ENCODE measurements around the gene CYP4B1.
A peak's percentile ranks its signal among the peaks of the same experiment; 100 is the strongest.

CYP4B1 gene

GRCh38 chr1:46757956-46758528 lies 40.8 kb upstream of the CYP4B1 start:
- H3K27ac ChIP-seq: peak overlapping the region; percentile 74
- TF ChIP-seq CTCF (conservative IDR thresholded peaks at IDR 0.05): no peak
- TF ChIP-seq ZFX (IDR thresholded peaks at IDR 0.05): no peak

- no peak overlapping the region for H3K27ac ChIP-seq
- TF ChIP-seq CTCF (conservative IDR thresholded peaks at IDR 0.05) (no peak), ZFX (IDR thresholded peaks at IDR 0.05) (no peak)
Observed at GRCh38 chr1:46760558-46761166, 38.2 kb upstream of the CYP4B1 start.

- TF ChIP-seq ZFX (IDR thresholded peaks at IDR 0.05) (no peak), CTCF (conservative IDR thresholded peaks at IDR 0.05) (no peak)
- no peak overlapping the region for H3K27ac ChIP-seq
Observed at GRCh38 chr1:46761740-46762139, 37.1 kb upstream of the CYP4B1 start.

GRCh38 chr1:46764402-46764801 lies 34.4 kb upstream of the CYP4B1 start:
- H3K27ac ChIP-seq: no peak overlapping the region
- TF ChIP-seq CTCF (conservative IDR thresholded peaks at IDR 0.05) (no peak), ZFX (IDR thresholded peaks at IDR 0.05) (no peak)

- H3K27ac ChIP-seq: no peak overlapping the region
- TF ChIP-seq ZFX (IDR thresholded peaks at IDR 0.05): no peak
- TF ChIP-seq CTCF (conservative IDR thresholded peaks at IDR 0.05): no peak
Observed at GRCh38 chr1:46767649-46768282, 31.1 kb upstream of the CYP4B1 start.

- no peak overlapping the region for H3K27ac ChIP-seq
- TF ChIP-seq ZFX (IDR thresholded peaks at IDR 0.05): no peak
- no peak for TF ChIP-seq CTCF (conservative IDR thresholded peaks at IDR 0.05)
Observed at GRCh38 chr1:46768445-46768844, 30.4 kb upstream of the CYP4B1 start.

GRCh38 chr1:46769028-46769740 lies 29.7 kb upstream of the CYP4B1 start:
- TF ChIP-seq CTCF (conservative IDR thresholded peaks at IDR 0.05) (no peak), ZFX (IDR thresholded peaks at IDR 0.05) (no peak)
- H3K27ac ChIP-seq: no peak overlapping the region
